HCT116 (cell line): Measurements from ENCODE around the gene SRGAP3.

Experiments used
- CEBPB ChIP-seq: IDR thresholded peaks from 2 replicates; pipeline ENCODE4 v1.6.1; 2012; ENCODE audit warnings: low read depth
- EZH2 ChIP-seq: fragments of 200-600 bp; sonication (generic); IDR thresholded peaks from 2 replicates; pipeline ENCODE4 v1.6.1; 2017; ENCODE audit warnings: antibody characterized with exemption, mixed run types
- EZH2phosphoT487 ChIP-seq: fragments of 200-600 bp; IDR thresholded peaks from 2 replicates; pipeline ENCODE4 v1.6.1; 2018; ENCODE audit warnings: antibody characterized with exemption, borderline replicate concordance
- POLR2A ChIP-seq: IDR thresholded peaks from 2 replicates; pipeline ENCODE4 v1.7.0; 2011; ENCODE audit warnings: borderline replicate concordance; ENCODE audit not compliant: insufficient read depth, insufficient read length; ENCODE audit errors: extremely low read depth
- POLR2AphosphoS5 ChIP-seq: IDR thresholded peaks from 2 replicates; pipeline ENCODE4 v1.6.1; 2011; ENCODE audit warnings: mild to moderate bottlenecking, low read depth, low read length, moderate library complexity
- RAD21 ChIP-seq: IDR thresholded peaks from 2 replicates; pipeline ENCODE4 v1.6.1; 2012; ENCODE audit warnings: low read depth, mild to moderate bottlenecking
- SIN3A ChIP-seq: IDR thresholded peaks from 2 replicates; pipeline ENCODE4 v1.6.1; 2012; ENCODE audit warnings: low read depth
- TCF7L2 ChIP-seq: IDR thresholded peaks from 2 replicates; pipeline ENCODE4 v1.7.0; 2011; ENCODE audit warnings: borderline replicate concordance, inconsistent platforms; ENCODE audit not compliant: insufficient read depth, insufficient read length; ENCODE audit errors: extremely low read depth
- YY1 ChIP-seq: IDR thresholded peaks from 2 replicates; pipeline ENCODE4 v1.6.1; 2011; ENCODE audit warnings: low read length, low read depth, moderate library complexity, mild to moderate bottlenecking; ENCODE audit not compliant: insufficient replicate concordance; ENCODE audit errors: extremely low read depth
- TF ChIP-seq, protein P1 (sequence below), 3 experiments: fragments of 200-600 bp in 1 of 3; sonication (generic) in 1 of 3; IDR thresholded peaks in 2 of 3; conservative IDR thresholded peaks in 1 of 3; 2 replicates each; pipeline ENCODE4 v1.5.1; 2012 to 2017; ENCODE audit warnings: low read depth in 2 of 3, low read length in 2 of 3, antibody characterized with exemption in 1 of 3, borderline replicate concordance in 1 of 3, control low read depth in 1 of 3, mild to moderate bottlenecking in 1 of 3, mixed read lengths in 1 of 3, mixed run types in 1 of 3, moderate library complexity in 1 of 3; ENCODE audit not compliant: insufficient read depth in 1 of 3
- TF ChIP-seq, protein P2 (sequence below): IDR thresholded peaks from 2 replicates; pipeline ENCODE4 v1.6.1; 2012; ENCODE audit warnings: low read depth

DNA sequence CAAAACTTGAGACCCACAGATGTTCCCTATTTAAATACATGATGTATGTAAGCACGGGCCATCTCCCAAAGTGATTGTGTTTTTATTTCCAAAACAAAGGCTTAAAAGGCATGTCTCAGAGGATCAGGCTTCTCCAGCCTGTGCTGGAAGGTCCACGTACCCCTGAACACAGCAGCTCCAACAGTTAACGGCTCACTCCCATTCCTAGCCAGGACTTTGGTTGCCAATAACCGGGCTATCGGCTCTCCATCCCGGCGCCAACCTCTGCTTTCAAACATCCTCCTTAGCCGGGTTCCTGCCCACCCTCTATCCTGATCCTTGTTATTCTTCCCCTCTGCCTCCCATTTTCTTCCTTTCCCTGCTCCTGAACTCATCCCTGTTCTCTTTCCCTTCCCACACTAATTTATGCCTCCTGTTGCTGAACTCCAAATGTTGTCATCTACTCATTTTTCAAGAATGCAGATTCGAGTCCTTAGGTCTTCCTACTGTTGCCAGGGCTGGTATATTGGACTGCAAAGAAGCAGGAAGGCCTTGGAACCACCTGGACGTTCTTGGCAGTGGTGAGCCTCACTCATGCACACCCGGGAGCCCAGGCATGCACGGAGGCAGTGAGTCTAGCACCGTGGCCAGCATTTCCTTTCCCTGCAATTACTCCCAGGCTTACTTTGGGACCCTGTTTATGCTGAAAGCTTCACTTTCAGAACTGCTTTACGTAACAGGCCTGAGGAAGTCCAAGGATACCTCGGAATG, 157.8 kb downstream of the SRGAP3 start:
- TF ChIP-seq, protein P1, sequence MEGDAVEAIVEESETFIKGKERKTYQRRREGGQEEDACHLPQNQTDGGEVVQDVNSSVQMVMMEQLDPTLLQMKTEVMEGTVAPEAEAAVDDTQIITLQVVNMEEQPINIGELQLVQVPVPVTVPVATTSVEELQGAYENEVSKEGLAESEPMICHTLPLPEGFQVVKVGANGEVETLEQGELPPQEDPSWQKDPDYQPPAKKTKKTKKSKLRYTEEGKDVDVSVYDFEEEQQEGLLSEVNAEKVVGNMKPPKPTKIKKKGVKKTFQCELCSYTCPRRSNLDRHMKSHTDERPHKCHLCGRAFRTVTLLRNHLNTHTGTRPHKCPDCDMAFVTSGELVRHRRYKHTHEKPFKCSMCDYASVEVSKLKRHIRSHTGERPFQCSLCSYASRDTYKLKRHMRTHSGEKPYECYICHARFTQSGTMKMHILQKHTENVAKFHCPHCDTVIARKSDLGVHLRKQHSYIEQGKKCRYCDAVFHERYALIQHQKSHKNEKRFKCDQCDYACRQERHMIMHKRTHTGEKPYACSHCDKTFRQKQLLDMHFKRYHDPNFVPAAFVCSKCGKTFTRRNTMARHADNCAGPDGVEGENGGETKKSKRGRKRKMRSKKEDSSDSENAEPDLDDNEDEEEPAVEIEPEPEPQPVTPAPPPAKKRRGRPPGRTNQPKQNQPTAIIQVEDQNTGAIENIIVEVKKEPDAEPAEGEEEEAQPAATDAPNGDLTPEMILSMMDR (IDR thresholded peaks at IDR 0.05 in 2 of 3, conservative IDR thresholded peaks at IDR 0.05 in 1 of 3; ENCODE audit: borderline replicate concordance in 1 of 3, insufficient read depth in 1 of 3, low read depth in 2 of 3, low read length in 2 of 3), result no peak
- no peak for TF ChIP-seq POLR2AphosphoS5
- no peak for TF ChIP-seq POLR2A
- TF ChIP-seq EZH2phosphoT487, result no peak
- TF ChIP-seq EZH2, result no peak
- TF ChIP-seq, protein P2, sequence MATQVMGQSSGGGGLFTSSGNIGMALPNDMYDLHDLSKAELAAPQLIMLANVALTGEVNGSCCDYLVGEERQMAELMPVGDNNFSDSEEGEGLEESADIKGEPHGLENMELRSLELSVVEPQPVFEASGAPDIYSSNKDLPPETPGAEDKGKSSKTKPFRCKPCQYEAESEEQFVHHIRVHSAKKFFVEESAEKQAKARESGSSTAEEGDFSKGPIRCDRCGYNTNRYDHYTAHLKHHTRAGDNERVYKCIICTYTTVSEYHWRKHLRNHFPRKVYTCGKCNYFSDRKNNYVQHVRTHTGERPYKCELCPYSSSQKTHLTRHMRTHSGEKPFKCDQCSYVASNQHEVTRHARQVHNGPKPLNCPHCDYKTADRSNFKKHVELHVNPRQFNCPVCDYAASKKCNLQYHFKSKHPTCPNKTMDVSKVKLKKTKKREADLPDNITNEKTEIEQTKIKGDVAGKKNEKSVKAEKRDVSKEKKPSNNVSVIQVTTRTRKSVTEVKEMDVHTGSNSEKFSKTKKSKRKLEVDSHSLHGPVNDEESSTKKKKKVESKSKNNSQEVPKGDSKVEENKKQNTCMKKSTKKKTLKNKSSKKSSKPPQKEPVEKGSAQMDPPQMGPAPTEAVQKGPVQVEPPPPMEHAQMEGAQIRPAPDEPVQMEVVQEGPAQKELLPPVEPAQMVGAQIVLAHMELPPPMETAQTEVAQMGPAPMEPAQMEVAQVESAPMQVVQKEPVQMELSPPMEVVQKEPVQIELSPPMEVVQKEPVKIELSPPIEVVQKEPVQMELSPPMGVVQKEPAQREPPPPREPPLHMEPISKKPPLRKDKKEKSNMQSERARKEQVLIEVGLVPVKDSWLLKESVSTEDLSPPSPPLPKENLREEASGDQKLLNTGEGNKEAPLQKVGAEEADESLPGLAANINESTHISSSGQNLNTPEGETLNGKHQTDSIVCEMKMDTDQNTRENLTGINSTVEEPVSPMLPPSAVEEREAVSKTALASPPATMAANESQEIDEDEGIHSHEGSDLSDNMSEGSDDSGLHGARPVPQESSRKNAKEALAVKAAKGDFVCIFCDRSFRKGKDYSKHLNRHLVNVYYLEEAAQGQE, result no peak
- TF ChIP-seq SIN3A, result no peak
- no peak for TF ChIP-seq YY1
- no peak for TF ChIP-seq RAD21
- no peak for TF ChIP-seq TCF7L2
- TF ChIP-seq CEBPB, result no peak
